Measurements from ENCODE around the gene TMEM272.
A peak's percentile ranks its signal among the peaks of the same experiment; 100 is the strongest.

Gene TMEM272

GRCh38 chr13:51844862-51845573 lies at the start of gene TMEM272:
TSS of gene TMEM272 (minus strand) at chr13:51845177. CDS start at chr13:51838530, 6,647 bp downstream.
- peak; percentile 74 for DNase-seq (ENCODE audit: low spot score)

GRCh38 chr13:51894239-51894638 lies 49.3 kb upstream of the TMEM272 start:
- DNase-seq (ENCODE audit: low spot score) = no peak

- DNase-seq (ENCODE audit: low spot score) = no peak
Observed at GRCh38 chr13:51892657-51893056, 47.7 kb upstream of the TMEM272 start.

GRCh38 chr13:51887468-51887867 lies 42.5 kb upstream of the TMEM272 start:
- no peak for DNase-seq (ENCODE audit: low spot score)

GRCh38 chr13:51885651-51886050 lies 40.7 kb upstream of the TMEM272 start:
- no peak for DNase-seq (ENCODE audit: low spot score)

- DNase-seq (ENCODE audit: low spot score) = no peak
Observed at GRCh38 chr13:51883226-51883600, 38.2 kb upstream of the TMEM272 start.

- DNase-seq (ENCODE audit: low spot score) = no peak
Observed at GRCh38 chr13:51882570-51883225, 37.7 kb upstream of the TMEM272 start.

GRCh38 chr13:51881296-51881695 lies 36.3 kb upstream of the TMEM272 start:
- no peak for DNase-seq (ENCODE audit: low spot score)

- no peak for DNase-seq (ENCODE audit: low spot score)
Observed at GRCh38 chr13:51879133-51879532, 34.2 kb upstream of the TMEM272 start.

GRCh38 chr13:51874651-51875050 lies 29.7 kb upstream of the TMEM272 start:
- DNase-seq (ENCODE audit: low spot score) = no peak

GRCh38 chr13:51873837-51874236 lies 28.9 kb upstream of the TMEM272 start:
- DNase-seq (ENCODE audit: low spot score) = no peak

- no peak for DNase-seq (ENCODE audit: low spot score)
Observed at GRCh38 chr13:51873117-51873798, 28.3 kb upstream of the TMEM272 start.

- no peak for DNase-seq (ENCODE audit: low spot score)
Observed at GRCh38 chr13:51870616-51871015, 25.6 kb upstream of the TMEM272 start.

- no peak for DNase-seq (ENCODE audit: low spot score)
Observed at GRCh38 chr13:51869916-51870315, 24.9 kb upstream of the TMEM272 start.

GRCh38 chr13:51867062-51867461 lies 22.1 kb upstream of the TMEM272 start:
- no peak for DNase-seq (ENCODE audit: low spot score)

- no peak for DNase-seq (ENCODE audit: low spot score)
Observed at GRCh38 chr13:51865838-51866237, 20.9 kb upstream of the TMEM272 start.

- DNase-seq (ENCODE audit: low spot score) = no peak
Observed at GRCh38 chr13:51862957-51863356, 18.0 kb upstream of the TMEM272 start.

- DNase-seq (ENCODE audit: low spot score) = no peak
Observed at GRCh38 chr13:51861723-51862300, 16.8 kb upstream of the TMEM272 start, which contains the start of gene CCDC70. TSS of gene CCDC70 (plus strand) at chr13:51861969. CDS start at chr13:51865412, 3,443 bp downstream.

- DNase-seq (ENCODE audit: low spot score) = no peak
Observed at GRCh38 chr13:51858433-51859247, 13.7 kb upstream of the TMEM272 start.

- DNase-seq (ENCODE audit: low spot score) = no peak
Observed at GRCh38 chr13:51856998-51857397, 12.0 kb upstream of the TMEM272 start.

- DNase-seq (ENCODE audit: low spot score) = no peak
Observed at GRCh38 chr13:51856027-51856736, 11.2 kb upstream of the TMEM272 start.
